OCI-LY7 (cell line): ENCODE results near the gene SV2C.

ENCODE experiments used
- EZH2phosphoT487 ChIP-seq: fragments of 200-600 bp; sonication (generic); IDR thresholded peaks from 2 replicates; pipeline ENCODE4 v1.6.1; 2018; ENCODE audit warnings: low read depth, borderline replicate concordance, mild to moderate bottlenecking, mixed run types, antibody characterized with exemption, low read length, moderate library complexity, mixed read lengths
- TF ChIP-seq, protein P1 (sequence below): fragments of 200-600 bp; sonication (generic); conservative IDR thresholded peaks from 2 replicates; pipeline ENCODE4 v1.5.1; 2014; ENCODE audit warnings: mild to moderate bottlenecking, antibody characterized with exemption, low read length, moderate library complexity, mixed read lengths

DNA sequence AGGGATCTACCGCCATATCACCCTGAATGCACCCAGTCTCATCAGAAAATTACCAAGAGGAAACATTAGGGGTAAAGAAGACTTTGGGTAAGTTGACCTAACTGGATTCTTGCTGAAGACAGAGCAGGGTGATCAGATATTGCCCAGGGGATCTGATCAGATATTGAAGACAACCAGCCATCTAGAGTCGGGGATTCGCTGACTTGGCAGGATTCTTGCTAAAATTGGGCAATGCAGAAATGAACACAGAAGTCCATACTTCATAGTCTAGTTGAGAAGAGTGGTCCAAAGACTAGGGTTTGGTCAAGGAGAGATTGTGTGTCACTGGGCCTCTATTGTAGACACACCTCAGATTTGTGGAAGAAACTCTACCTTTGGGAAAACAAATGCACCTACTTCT is 107.2 kb downstream of the SV2C start:
- TF ChIP-seq, protein P1, sequence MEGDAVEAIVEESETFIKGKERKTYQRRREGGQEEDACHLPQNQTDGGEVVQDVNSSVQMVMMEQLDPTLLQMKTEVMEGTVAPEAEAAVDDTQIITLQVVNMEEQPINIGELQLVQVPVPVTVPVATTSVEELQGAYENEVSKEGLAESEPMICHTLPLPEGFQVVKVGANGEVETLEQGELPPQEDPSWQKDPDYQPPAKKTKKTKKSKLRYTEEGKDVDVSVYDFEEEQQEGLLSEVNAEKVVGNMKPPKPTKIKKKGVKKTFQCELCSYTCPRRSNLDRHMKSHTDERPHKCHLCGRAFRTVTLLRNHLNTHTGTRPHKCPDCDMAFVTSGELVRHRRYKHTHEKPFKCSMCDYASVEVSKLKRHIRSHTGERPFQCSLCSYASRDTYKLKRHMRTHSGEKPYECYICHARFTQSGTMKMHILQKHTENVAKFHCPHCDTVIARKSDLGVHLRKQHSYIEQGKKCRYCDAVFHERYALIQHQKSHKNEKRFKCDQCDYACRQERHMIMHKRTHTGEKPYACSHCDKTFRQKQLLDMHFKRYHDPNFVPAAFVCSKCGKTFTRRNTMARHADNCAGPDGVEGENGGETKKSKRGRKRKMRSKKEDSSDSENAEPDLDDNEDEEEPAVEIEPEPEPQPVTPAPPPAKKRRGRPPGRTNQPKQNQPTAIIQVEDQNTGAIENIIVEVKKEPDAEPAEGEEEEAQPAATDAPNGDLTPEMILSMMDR: no peak
- no peak for TF ChIP-seq EZH2phosphoT487
